Spleen (tissue), 11 donors: ENCODE data around the gene STK38. TPM values are rescaled to one million over a fixed set of nuclear protein-coding genes. Genes with fewer than 3 reads are reported as not detected.

Source experiments
- DNase-seq: peaks from one replicate; pipeline ENCODE4 v3.0.0-alpha.2; 2020
- H3K27ac ChIP-seq, 8 donors: fragments of 200-600 bp; sonication (generic) in 7 of 8; 1 replicate in 4 of 8; 2 replicates in 4 of 8; pipeline versions ENCODE4 v1.5.0 to v1.8.0; 2016 to 2021; ENCODE audit warnings: inconsistent platforms in 4 of 8, mild to moderate bottlenecking in 4 of 8, moderate library complexity in 1 of 8
- H3K27me3 ChIP-seq, 7 donors: fragments of 200-600 bp; sonication (generic) in 6 of 7; replicated peaks in 1 of 7; 1 replicate in 4 of 7; 2 replicates in 3 of 7; pipeline versions ENCODE4 v1.5.0 to v1.8.0; 2016 to 2021; ENCODE audit warnings: inconsistent platforms in 3 of 7, mild to moderate bottlenecking in 1 of 7
- H3K36me3 ChIP-seq, 6 donors: fragments of 200-600 bp; sonication (generic) in 5 of 6; 1 replicate in 4 of 6; 2 replicates in 2 of 6; pipeline versions ENCODE4 v1.5.0 to v1.8.0; 2016 to 2021; ENCODE audit warnings: inconsistent platforms in 2 of 6
- H3K4me1 ChIP-seq, 6 donors: fragments of 200-600 bp; sonication (generic) in 5 of 6; 1 replicate in 3 of 6; 2 replicates in 3 of 6; pipeline versions ENCODE4 v1.5.0 to v1.8.0; 2016 to 2021; ENCODE audit warnings: inconsistent platforms in 3 of 6
- H3K4me3 ChIP-seq, 8 donors: fragments of 200-600 bp; sonication (generic) in 7 of 8; 1 replicate in 4 of 8; 2 replicates in 4 of 8; pipeline versions ENCODE4 v1.5.0 to v1.8.0; 2016 to 2021; ENCODE audit warnings: inconsistent platforms in 4 of 8, mild to moderate bottlenecking in 4 of 8, moderate library complexity in 2 of 8
- H3K9me3 ChIP-seq, 8 donors: fragments of 200-600 bp; sonication (generic) in 7 of 8; 1 replicate in 4 of 8; 2 replicates in 4 of 8; pipeline versions ENCODE4 v1.5.0 to v1.8.0; 2016 to 2021; ENCODE audit warnings: inconsistent platforms in 4 of 8
- POLR2A ChIP-seq, 3 donors: fragments of 450-650 bp; IDR thresholded peaks; one replicate each; pipeline ENCODE4 v1.5.1; 2017; ENCODE audit warnings: antibody characterized with exemption in 3 of 3, mild to moderate bottlenecking in 1 of 3
- POLR2AphosphoS5 ChIP-seq, 3 donors: sonication (generic); formaldehyde crosslinking; IDR thresholded peaks; one replicate each; pipeline ENCODE4 v1.5.1; 2017; ENCODE audit warnings: antibody characterized with exemption in 3 of 3
- WGBS, 5 donors: extraction: QIAGEN DNeasy Blood & Tissue Kit in 3 of 5; methylation state at CpG; one replicate each; pipeline versions ENCODE4 v1.1.5 to v1.1.7; 2013 to 2018; 5-methylcytosine and 5-hydroxymethylcytosine counted together
- intact Hi-C: fragments of 100-400 bp; cut with DNase I; formaldehyde crosslinking; loops from one replicate; pipeline ENCODE4 v1.15.0; 2023; ENCODE audit warnings: low total_unique reads
- polyA plus RNA-seq, 3 donors: library from polyadenylated mRNA; stranded (reverse); fragments of 200-250 nt; gene quantifications; one replicate each; pipeline ENCODE4 v1.2.1, GENCODE V29; 2013
- total RNA-seq, 7 donors: library from RNA; depleted of rRNA in 3 of 7; stranded (reverse); fragments of >200 nt in 3 of 7; fragmentation: NEBNext Ultra II Directional in 4 of 7; extraction: Animal tissue kit (Norgen Biotek cat#: 25700) in 4 of 7; gene quantifications; one replicate each; pipeline versions ENCODE4 v1.1.0 to v1.2.1, GENCODE V29; 2016 to 2021
- TF ChIP-seq, protein P1 (sequence below), 11 experiments: fragments of 200-600 bp in 7 of 11; fragments of 450-650 bp in 4 of 11; sonication (generic) in 4 of 11; IDR thresholded peaks in 8 of 11; conservative IDR thresholded peaks in 3 of 11; 1 replicate in 7 of 11; 2 replicates in 4 of 11; pipeline versions ENCODE4 v1.4.0 to v1.8.0; 2016 to 2021; ENCODE audit warnings: antibody characterized with exemption in 11 of 11, inconsistent platforms in 4 of 11, mild to moderate bottlenecking in 1 of 11
- donor health status: healthy with polysubstance abuse.
- donor health status: DM: no; HTN: no; CAD: no; lungs with moderate emphysema.
- donor health status: DM: no; HTN: no; CAD: no.
- donor health status: Bipolar disorder and iron deficiency.
- donor health status: healthy.
- donor health status: DM: no; HTN: no; CAD: no.
- donor health status: DM: yes; HTN: yes; CAD: no.

Gene STK38
- total and polyA plus RNA-seq, 10 donors = 16.4 to 51.8 (median 34.0) TPM

DNA sequence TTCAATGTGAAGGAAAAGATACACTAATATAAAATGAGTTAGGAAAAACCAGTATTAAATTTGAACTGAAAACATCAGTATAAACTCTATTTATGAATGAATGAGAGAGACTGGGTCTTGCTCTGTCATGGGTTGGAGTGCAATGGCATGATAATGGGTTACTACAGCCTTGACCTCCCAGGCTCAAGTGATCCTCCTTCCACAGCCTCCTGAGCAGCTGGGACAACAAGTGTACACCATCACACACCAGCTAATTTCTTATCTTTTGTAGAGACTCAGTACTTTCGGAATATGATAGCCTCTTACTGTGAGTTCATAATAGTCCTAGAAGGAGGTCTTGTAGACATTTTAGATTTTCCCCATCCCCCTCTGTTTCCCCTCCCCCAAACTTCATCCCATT lies 83.0 kb downstream of the STK38 start:
- Histone ChIP-seq H3K36me3 (peaks cover 0 to 7% (median 0%) of the 10 kb centered on the region in 6 donors), H3K27ac (no peak overlapping the region), H3K9me3 (peaks cover 0 to 4% (median 0%) of the 10 kb centered on the region in 8 donors), H3K4me3 (no peak overlapping the region), H3K27me3 (no peaks in the 10 kb centered on the region), H3K4me1 (peaks cover 4 to 66% (median 29%) of the 10 kb centered on the region in 6 donors)
- intact Hi-C loops = no loop called here
- WGBS, 5 donors = 93 to 100% (median 98%) methylated on average over 1 of the region's 1 CpG
- TF ChIP-seq POLR2A (IDR thresholded peaks at IDR 0.05) (no peak), POLR2AphosphoS5 (IDR thresholded peaks at IDR 0.05) (no peak)
- TF ChIP-seq, protein P1, sequence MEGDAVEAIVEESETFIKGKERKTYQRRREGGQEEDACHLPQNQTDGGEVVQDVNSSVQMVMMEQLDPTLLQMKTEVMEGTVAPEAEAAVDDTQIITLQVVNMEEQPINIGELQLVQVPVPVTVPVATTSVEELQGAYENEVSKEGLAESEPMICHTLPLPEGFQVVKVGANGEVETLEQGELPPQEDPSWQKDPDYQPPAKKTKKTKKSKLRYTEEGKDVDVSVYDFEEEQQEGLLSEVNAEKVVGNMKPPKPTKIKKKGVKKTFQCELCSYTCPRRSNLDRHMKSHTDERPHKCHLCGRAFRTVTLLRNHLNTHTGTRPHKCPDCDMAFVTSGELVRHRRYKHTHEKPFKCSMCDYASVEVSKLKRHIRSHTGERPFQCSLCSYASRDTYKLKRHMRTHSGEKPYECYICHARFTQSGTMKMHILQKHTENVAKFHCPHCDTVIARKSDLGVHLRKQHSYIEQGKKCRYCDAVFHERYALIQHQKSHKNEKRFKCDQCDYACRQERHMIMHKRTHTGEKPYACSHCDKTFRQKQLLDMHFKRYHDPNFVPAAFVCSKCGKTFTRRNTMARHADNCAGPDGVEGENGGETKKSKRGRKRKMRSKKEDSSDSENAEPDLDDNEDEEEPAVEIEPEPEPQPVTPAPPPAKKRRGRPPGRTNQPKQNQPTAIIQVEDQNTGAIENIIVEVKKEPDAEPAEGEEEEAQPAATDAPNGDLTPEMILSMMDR (IDR thresholded peaks at IDR 0.05 in 8 of 11, conservative IDR thresholded peaks at IDR 0.05 in 3 of 11) = no peak
- no peak for DNase-seq

DNA sequence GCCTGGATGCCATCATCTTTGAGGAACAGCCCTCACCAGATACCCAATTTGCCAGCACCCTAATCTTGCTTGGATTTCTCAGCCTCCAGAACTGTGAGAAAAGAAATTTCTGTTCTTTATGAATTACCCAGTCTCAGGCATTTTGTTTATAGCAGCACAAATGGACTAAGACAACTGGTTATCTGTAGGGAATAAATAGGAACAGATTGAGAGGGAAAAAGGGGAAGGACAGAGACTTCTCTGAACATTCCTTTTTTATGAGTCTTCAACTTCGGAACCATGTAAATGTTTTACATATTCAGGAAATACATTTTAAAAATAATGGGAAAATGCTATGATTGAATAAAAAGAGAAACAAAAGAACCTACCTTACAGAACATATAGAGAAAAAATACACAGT lies 83.6 kb downstream of the STK38 start:
- intact Hi-C loops = no loop called here
- TF ChIP-seq POLR2AphosphoS5 (IDR thresholded peaks at IDR 0.05) = no peak
- H3K27ac ChIP-seq = no peak overlapping the region
- peaks cover 0 to 7% (median 0%) of the 10 kb centered on the region in 6 donors for H3K36me3 ChIP-seq
- no peak for DNase-seq
- no peak overlapping the region for H3K4me3 ChIP-seq
- H3K9me3 ChIP-seq = peaks cover 0 to 4% (median 0%) of the 10 kb centered on the region in 8 donors
- peaks cover 4 to 66% (median 28%) of the 10 kb centered on the region in 6 donors for H3K4me1 ChIP-seq
- 72 to 94% (median 85%) methylated on average over 1 of the region's 1 CpG for WGBS, 5 donors
- no peaks in the 10 kb centered on the region for H3K27me3 ChIP-seq

DNA sequence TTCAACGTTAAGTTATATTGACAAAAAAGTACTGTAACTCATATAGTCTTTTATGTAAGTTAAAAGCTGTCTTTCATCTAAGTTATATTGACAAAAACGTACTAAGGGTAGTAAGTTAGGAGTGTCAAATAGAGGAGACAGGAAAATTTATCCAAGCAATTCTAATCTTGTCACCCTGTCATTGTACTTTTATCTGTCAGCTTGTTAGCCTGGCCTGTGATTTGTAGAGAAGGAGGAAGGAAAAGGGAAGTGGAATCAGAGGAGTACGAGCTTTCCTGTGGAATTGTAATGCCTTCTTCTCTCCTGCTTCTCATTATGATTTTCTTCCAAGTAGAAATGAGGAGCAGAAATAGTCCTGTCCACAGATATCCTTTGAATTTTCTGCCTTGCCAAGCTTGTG lies 85.6 kb downstream of the STK38 start:
- no peak for TF ChIP-seq POLR2AphosphoS5 (IDR thresholded peaks at IDR 0.05)
- Histone ChIP-seq H3K27me3 (no peaks in the 10 kb centered on the region), H3K9me3 (no peaks in the 10 kb centered on the region), H3K36me3 (peaks cover 0 to 11% (median 0%) of the 10 kb centered on the region in 6 donors), H3K4me3 (no peak overlapping the region), H3K4me1 (peaks cover 4 to 67% (median 26%) of the 10 kb centered on the region in 6 donors), H3K27ac (no peak overlapping the region)
- 54 to 73% (median 60%) methylated on average over 3 of the region's 3 CpGs for WGBS, 5 donors
- intact Hi-C loops = no loop called here
- DNase-seq = no peak

DNA sequence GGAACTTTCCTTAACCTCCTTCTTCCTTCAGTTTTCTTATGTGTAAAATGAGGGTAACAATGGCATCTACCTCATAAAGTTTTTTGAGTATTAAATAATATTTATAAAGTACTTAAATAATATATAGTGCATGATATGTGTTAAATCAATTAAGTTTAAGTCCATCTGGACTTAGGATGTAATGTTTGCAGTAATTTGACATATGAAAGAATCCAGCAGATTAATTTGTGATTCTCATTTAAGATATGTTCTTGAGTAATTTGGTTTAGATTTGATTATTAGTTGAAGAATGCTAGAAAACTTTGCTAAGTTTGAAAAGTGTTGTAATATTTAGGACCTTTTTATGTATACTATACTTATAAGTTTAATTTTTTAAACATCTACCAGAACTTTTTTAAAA lies 86.4 kb downstream of the STK38 start:
- peaks cover 0 to 13% (median 0%) of the 10 kb centered on the region in 6 donors for H3K36me3 ChIP-seq
- no peaks in the 10 kb centered on the region for H3K27me3 ChIP-seq
- no peak overlapping the region for H3K27ac ChIP-seq
- peaks cover 4 to 68% (median 26%) of the 10 kb centered on the region in 6 donors for H3K4me1 ChIP-seq
- H3K4me3 ChIP-seq = no peak overlapping the region
- DNase-seq = no peak
- no peaks in the 10 kb centered on the region for H3K9me3 ChIP-seq
- TF ChIP-seq, protein P1 (IDR thresholded peaks at IDR 0.05 in 8 of 11, conservative IDR thresholded peaks at IDR 0.05 in 3 of 11) = no peak
- no peak for TF ChIP-seq POLR2AphosphoS5 (IDR thresholded peaks at IDR 0.05)
- no peak for TF ChIP-seq POLR2A (IDR thresholded peaks at IDR 0.05)
- intact Hi-C loops = no loop called here

DNA sequence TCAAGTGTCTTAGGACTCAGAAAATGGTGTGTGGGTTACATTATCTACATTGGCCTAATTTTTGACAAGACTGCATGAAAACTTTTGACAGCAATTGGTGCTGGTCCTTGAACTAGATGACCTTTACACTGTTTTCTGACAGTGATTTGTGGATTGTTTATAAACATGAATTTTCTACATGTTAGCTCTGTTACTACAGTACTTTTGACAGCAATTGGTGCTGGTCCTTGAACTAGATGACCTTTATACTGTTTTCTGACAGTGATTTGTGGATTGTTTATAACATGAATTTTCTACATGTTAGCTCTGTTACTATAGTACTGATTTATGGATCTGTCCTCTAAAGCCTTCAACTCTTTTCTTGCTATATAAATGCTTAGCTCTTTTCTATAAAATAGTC lies 87.8 kb downstream of the STK38 start:
- peaks cover 4 to 77% (median 26%) of the 10 kb centered on the region in 6 donors for H3K4me1 ChIP-seq
- intact Hi-C loops = no loop called here
- TF ChIP-seq, protein P1 (IDR thresholded peaks at IDR 0.05 in 8 of 11, conservative IDR thresholded peaks at IDR 0.05 in 3 of 11) = no peak
- no peak for TF ChIP-seq POLR2AphosphoS5 (IDR thresholded peaks at IDR 0.05)
- no peak for TF ChIP-seq POLR2A (IDR thresholded peaks at IDR 0.05)

More for the DNA sequence above, 87.8 kb downstream of the STK38 start:
- H3K27me3 ChIP-seq = no peaks in the 10 kb centered on the region
- no peak for DNase-seq
- no peak overlapping the region for H3K27ac ChIP-seq
- peaks cover 0 to 22% (median 0%) of the 10 kb centered on the region in 6 donors for H3K36me3 ChIP-seq
- no peak overlapping the region for H3K4me3 ChIP-seq
- no peaks in the 10 kb centered on the region for H3K9me3 ChIP-seq
